ENCODE measurements around the gene SCRT2. TPM values are rescaled to one million over a fixed set of nuclear protein-coding genes. Genes with fewer than 3 reads are reported as not detected.

The SCRT2 gene
- total and polyA plus RNA-seq, 9 of the 15 experiments (the other 6 are each of a cell fraction or from before 2014, with no cell fraction given) = 0.04 to 0.75 (median 0.13) TPM; not detected in 2

DNA sequence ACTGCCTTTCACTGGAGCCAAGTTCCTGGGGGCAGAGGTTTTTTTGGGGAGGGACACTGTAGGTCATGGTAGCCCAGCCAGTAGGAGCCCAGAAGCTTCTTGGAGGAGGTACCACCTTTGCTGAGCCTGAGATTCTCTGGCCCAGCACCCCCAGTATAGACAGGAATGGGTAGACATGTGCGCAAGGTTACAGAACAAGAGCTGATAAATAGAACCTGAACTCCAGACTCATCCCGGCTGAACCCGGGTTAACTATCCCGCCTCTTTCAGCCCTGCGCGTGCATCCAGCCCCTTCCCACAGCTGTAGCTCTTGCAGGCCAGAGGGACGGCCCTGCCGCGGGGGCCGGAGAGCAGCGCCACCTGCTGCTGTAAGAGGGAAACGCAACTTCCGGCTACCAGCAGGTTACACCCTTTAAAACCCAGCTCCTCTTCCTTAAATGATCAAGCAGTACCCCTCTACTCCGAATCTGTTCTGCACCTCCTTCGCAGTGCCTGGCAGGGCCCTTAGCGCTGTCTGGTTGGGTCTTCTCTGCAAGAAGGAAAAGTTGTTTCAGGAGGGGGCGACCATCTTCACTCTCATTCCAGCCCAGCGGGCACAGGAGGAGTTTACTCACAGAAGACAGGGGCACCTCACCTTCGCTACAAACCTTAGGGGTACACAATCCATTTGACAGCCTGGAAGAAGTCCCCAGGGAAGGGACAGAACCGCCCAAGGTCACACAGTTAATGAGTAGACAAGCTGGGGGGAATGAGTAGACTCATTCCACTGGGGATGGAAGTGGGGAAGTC is 30.1 kb downstream of the SCRT2 start (continued):
- no peak for TF ChIP-seq ZNF318 (IDR thresholded peaks at IDR 0.05; ENCODE audit: borderline replicate concordance in 1 of 2, low read depth in 1 of 2)
- no peak for TF ChIP-seq ZKSCAN8 (CRISPR knock-in tag; IDR thresholded peaks at IDR 0.05)
- TF ChIP-seq SUPT5H (IDR thresholded peaks at IDR 0.05) = 0 out of 2 replicates have a peak, but pooled peaks have one; percentile 43
- no peak for TF ChIP-seq SIX5 (IDR thresholded peaks at IDR 0.05; ENCODE audit: borderline replicate concordance in 1 of 2, insufficient read depth in 1 of 2, low read depth in 1 of 2, low read length in 2 of 2)
- TF ChIP-seq PTTG1 (tag; IDR thresholded peaks at IDR 0.05; ENCODE audit: low read depth) = no peak
- TF ChIP-seq LCOR (CRISPR knock-in tag; IDR thresholded peaks at IDR 0.05) = no peak
- TF ChIP-seq HDAC8 (tag; IDR thresholded peaks at IDR 0.05) = no peak
- no peak for TF ChIP-seq MBD1 (CRISPR knock-in tag; IDR thresholded peaks at IDR 0.05)
- TF ChIP-seq, protein P1, sequence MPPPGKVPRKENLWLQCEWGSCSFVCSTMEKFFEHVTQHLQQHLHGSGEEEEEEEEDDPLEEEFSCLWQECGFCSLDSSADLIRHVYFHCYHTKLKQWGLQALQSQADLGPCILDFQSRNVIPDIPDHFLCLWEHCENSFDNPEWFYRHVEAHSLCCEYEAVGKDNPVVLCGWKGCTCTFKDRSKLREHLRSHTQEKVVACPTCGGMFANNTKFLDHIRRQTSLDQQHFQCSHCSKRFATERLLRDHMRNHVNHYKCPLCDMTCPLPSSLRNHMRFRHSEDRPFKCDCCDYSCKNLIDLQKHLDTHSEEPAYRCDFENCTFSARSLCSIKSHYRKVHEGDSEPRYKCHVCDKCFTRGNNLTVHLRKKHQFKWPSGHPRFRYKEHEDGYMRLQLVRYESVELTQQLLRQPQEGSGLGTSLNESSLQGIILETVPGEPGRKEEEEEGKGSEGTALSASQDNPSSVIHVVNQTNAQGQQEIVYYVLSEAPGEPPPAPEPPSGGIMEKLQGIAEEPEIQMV (tag; conservative IDR thresholded peaks at IDR 0.05; ENCODE audit: low read depth) = no peak
- TF ChIP-seq ZBTB7A (IDR thresholded peaks at IDR 0.05; ENCODE audit: borderline replicate concordance, control insufficient read depth, low read depth, low read length) = peak; percentile 77
- TF ChIP-seq TEAD4 (IDR thresholded peaks at IDR 0.05; ENCODE audit: low read length) = no peak
- no peak for TF ChIP-seq TEAD4 (CRISPR knock-in tag; IDR thresholded peaks at IDR 0.05; ENCODE audit: borderline replicate concordance)
- TF ChIP-seq U2AF1 (optimal IDR thresholded peaks at IDR 0.05; ENCODE audit: low read depth, low read length) = no peak
- no peak for TF ChIP-seq FUS (optimal IDR thresholded peaks at IDR 0.05; ENCODE audit: low read depth, low read length)
- TF ChIP-seq KDM2B (CRISPR knock-in tag; IDR thresholded peaks at IDR 0.05) = no peak

All from K562 (cell line).